C4-2B (cell line): Measurements from ENCODE around the gene ANGPTL8.

ENCODE experiments used
- H3K27ac ChIP-seq: fragments of 450-650 bp; 2 replicates; pipeline ENCODE4 v1.5.1; 2017
- CTCF ChIP-seq: fragments of 450-650 bp; conservative IDR thresholded peaks from 2 replicates; pipeline ENCODE4 v1.5.1; 2017; ENCODE audit warnings: mild to moderate bottlenecking
- ZFX ChIP-seq: fragments of 450-650 bp; IDR thresholded peaks from 2 replicates; pipeline ENCODE4 v1.6.1; 2017

Gene ANGPTL8

GRCh38 chr19:11230621-11231386 lies 8.6 kb upstream of the ANGPTL8 start:
- no peak overlapping the region for H3K27ac ChIP-seq
- no peak for TF ChIP-seq ZFX

DNA sequence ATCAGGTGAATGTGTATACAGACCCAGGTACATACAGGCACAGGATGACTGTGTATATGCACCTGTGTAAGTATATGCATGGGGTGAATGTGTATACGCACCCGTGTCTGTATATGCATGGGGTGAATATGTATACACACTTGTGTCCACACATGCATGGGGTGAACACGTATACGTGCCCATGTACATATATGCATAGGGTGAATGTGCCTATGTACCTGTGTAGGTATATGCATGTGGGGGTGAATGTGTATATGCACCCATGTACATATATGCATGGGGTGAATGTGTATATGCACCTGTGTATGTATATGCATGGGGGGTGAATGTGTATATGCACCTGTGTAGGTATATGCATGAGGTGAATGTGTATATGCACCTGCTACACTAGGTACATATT lies 6.9 kb upstream of the ANGPTL8 start:
- TF ChIP-seq CTCF (no peak), ZFX (no peak)
- H3K27ac ChIP-seq: no peak overlapping the region

GRCh38 chr19:11233073-11233472 lies 6.3 kb upstream of the ANGPTL8 start:
- no peak overlapping the region for H3K27ac ChIP-seq
- no peak for TF ChIP-seq CTCF
- no peak for TF ChIP-seq ZFX

DNA sequence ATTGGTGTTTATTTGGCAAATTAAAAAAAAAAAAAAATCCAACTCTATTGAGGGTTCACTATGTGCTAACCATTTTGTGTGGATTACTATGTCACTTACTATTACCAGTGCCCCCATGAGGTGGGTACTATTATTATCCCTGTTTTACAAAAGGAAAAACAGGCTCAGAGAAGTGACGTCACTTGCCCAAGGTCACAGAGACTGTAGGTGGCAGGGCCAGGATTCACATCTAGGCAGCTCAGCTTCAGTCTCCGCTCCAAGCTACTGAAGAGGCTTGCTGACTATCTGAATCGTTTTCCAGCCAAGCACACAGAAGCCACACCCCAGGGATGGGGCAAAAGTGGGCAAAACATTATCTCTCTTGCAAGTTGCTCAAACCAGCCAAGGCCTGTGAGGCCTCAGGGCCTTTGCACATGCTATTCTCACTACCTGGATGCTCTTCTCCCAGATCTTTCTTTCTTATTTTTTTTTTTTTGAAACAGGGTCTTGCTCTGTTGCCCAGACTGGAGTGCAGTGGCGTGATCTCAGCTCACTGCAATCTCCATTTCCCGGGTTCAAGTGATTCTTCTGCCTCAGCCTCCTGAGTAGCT lies 4.8 kb upstream of the ANGPTL8 start:
- no peak overlapping the region for H3K27ac ChIP-seq
- TF ChIP-seq ZFX (no peak), CTCF (no peak)

- TF ChIP-seq CTCF (no peak), ZFX (no peak)
- no peak overlapping the region for H3K27ac ChIP-seq
Measured at GRCh38 chr19:11236324-11237301, 2.8 kb upstream of the ANGPTL8 start.

GRCh38 chr19:11237321-11237720 lies 2.1 kb upstream of the ANGPTL8 start:
- H3K27ac ChIP-seq: no peak overlapping the region
- TF ChIP-seq CTCF: no peak
- TF ChIP-seq ZFX: no peak

DNA sequence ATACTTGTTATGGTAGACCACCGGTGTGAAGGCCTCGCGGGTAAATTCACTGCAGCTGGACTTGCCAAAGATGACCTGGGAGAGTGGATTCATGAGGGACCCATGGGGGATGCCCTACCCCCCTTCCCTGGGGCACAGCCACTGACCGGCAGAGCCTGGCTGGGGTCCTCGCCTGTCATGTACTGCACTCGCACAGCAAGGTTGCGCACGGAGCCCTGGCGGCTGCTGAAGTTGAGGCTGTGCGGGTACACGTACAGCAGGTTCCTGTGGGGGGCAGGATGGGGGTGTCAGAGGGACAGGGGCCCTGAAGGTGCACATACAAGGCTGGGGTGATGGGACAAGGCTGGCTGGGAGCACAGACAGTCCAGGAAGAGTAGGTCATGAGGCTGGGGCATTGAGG lies 1.4 kb upstream of the ANGPTL8 start:
- TF ChIP-seq CTCF (no peak), ZFX (no peak)

More for the DNA sequence above, 1.4 kb upstream of the ANGPTL8 start:
- H3K27ac ChIP-seq: no peak overlapping the region
